ENCODE measurements around the gene ZBTB16.

The ZBTB16 gene

GRCh38 chr11:114188851-114189570 lies 129.5 kb downstream of the ZBTB16 start:
- DNase-seq: no peak

- DNase-seq: no peak
Observed at GRCh38 chr11:114190630-114191029, 131.1 kb downstream of the ZBTB16 start.

DNA sequence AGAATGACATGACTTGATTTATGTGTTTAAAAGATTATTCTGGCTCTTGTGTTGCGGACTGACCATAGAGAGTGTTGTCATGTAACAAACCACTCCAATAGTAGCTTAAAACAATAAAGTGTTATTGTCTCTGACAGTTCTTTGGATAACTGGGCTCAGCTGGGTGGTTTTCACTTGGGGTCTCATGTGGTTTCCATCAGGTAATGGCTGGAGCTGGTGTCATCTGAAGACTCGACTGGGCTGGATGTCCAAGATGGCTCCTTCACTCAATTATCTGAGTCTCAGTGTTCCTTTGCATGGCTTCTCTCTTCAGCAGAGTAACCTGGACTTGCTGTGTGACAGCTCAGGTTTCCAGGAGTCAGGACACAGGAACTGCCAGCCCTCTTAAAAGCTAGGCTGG lies 132.4 kb downstream of the ZBTB16 start:
- DNase-seq: no peak

DNA sequence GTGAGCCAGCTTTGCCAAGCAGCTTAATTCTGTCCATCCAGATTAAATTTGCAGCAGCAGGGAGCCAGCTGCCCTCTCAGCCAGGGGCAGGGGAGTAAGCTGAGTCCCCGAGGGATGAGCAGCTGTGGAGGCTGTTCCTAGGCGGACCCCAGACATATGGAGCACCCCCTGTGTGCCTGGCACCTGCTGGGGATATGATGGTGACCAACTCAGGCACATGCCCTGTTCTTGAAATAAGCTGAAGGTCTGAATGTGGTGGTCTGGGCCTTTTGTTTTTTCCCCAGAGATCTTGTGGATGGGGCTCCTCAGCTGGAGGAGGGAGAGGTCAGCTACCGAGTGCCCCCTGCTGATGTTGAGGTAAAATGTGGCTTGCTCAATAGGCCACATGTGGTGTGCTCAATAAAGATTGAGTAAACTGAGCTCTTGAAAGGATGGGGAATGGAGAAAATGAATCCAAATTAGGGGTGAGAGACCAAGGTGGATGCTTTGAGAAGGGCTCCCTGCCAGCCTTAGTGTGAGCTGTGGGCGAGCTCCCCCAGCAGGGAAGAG lies 133.4 kb downstream of the ZBTB16 start:
- no peak for DNase-seq

DNA sequence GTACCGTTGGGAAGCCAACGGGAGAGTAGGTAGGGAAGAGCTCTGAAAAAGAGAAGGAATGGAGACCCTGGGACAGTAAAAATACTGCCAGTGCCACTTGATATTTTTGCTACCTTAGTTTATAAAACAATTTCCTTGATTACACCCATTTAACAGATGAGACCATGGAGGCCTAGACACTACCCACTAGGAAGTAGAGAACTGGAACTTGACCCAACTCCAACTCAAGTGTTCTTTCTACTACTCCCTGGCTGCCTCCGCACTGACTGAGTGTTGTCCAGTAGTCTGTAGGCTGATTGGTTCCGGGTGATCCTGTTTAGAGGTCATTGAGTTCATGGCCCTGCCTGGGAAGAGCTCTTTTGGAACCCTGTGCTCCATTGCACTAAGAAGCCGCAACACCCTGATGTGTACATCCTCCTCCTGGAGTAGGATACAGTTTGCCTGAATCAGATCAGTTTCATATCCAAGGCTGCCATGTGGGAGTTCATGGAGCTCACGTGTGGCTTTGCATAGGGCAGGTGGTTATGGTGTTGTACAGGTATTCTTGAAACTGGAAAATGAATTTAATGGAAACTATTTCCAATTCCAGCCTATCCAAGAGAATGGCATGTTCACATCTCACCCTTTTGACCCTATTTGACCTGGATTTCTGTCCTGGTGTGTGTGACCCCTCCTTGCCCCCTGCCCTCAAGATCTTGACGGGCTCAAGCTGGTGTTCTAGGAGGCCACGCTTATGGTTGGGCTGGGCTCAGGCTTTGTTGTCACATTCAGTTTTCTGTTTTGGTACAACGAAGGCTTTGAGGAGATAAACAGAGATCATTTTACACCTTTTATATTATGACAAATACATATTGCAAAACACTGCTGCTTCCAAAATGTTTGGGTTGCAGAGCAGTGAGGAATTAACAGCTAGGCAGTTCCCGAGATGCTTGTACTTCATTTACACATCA lies 134.5 kb downstream of the ZBTB16 start:
- DNase-seq: no peak

DNA sequence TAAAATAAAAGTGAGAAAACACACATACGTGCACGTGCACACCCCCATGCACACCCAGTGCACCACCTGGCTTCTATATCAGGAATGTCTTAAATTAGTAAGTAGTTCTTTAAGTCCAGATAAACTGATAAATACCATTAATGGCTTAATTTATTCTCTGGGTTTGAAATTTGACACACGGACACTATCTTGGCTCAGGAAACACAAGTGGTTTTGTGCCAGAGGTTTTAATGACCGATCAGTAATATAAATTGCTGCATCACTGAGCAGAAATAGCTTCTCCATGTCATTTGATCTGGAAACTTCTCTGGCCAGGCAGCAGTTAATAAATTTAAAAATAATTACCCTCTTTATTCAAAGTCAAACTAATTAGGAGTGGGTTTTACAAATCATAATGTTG lies 135.2 kb downstream of the ZBTB16 start:
- no peak for DNase-seq

DNA sequence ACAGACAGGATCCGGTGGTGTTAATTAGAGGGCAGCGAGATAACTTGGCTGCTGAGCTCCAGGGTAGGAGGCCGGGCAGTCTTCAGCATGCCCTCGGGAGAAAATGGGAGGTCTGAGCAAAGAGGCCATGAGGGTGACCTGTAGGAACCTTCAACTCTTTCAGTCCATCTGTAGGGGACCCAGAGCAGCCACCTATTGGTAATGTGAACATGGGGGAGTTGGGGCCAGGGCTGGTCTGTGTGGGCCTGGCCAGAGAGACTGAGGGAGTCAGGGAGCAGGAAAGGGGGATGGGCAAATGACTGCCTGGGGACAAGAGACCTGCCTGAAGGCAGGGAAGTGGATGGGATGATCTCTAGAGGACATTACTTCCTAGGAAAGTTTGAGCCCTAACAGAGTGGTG lies 135.6 kb downstream of the ZBTB16 start:
- no peak for DNase-seq

DNA sequence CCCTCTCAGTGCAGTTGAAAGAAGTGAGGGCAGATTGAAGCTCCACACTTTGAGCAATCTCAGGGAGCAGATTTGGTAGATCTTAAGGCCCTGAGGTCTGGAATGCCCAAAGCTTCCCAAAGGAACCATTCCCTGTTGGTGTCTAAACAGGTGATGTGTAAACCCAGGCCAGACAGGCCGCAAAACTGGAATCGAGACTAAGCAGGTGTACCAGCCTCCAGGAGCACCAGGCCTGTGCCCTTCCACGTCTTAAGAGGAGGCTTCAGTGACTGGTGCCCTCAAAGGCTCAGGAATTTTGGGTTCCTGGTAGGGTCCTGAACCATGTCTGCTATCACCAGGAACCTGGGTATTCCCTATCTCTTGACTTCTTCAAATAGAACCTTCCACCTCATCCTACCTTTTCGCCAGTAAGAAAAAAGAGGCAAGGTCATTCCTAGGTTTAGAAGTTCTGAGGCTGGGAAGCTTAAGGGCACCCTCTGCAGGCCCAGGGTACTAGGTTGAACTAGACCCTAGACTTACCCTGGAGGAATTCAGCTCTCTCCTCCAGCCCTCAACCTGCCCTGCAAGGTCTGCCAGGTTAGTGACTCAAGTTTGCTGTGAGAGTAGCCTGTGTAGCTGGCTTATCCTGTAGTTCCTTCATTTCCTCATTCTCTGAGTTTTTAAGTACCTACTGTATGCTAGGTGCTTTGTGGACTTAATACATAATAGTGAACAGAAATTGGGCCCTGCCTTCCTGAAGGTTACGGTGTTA lies 136.6 kb downstream of the ZBTB16 start:
- no peak for DNase-seq

- DNase-seq: no peak
Observed at GRCh38 chr11:114196997-114197703, 137.6 kb downstream of the ZBTB16 start.

DNA sequence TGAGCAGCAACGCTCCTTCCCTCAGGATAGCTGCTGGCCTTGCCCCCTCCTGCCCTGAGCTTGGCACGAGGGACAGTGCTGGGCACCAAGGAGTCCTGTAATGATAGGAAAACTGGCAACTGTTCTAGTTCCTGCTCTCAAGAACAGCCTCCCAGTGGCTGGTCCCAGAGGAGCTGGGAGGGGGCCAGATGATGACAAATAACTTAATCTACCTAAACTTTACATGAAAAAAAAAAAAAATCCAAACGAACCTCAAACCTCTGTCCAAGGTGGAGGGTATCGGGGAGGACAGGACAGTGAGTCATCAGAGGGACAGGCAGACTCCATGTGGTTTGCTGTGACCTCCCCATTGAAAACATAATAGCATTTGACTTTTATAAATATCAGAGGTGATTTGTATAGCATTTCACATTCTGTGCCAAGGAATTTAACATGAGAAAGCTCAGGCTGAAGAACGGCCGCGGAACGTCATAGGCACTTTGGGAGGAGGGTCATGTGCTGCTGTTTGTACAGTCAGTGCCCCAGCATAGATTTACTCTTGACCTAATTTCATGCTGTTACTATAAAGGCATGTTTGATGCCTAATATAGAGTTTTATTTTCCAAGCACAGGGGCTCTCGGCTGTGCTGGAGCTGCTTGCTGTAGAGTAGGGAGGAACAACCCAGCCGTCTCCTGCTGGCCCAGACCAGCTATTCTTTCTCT lies 138.4 kb downstream of the ZBTB16 start:
- peak; percentile 71 for DNase-seq

DNA sequence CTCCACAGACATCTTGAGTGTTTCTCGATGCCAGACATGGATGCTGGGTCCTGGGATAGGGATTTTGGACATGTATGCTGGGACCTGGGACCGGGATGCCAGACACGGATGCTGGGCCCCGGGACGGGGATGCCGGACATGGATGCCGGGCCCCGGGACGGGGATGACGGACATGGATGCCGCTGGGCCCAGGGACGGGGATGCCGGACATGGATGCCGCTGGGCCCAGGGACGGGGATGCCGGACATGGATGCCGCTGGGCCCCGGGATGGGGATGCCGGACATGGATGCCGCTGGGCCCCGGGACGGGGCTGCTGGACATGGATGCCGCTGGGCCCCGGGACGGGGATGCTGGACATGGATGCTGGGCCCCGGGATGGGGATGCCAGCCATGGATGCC lies 139.5 kb downstream of the ZBTB16 start:
- DNase-seq: no peak

DNA sequence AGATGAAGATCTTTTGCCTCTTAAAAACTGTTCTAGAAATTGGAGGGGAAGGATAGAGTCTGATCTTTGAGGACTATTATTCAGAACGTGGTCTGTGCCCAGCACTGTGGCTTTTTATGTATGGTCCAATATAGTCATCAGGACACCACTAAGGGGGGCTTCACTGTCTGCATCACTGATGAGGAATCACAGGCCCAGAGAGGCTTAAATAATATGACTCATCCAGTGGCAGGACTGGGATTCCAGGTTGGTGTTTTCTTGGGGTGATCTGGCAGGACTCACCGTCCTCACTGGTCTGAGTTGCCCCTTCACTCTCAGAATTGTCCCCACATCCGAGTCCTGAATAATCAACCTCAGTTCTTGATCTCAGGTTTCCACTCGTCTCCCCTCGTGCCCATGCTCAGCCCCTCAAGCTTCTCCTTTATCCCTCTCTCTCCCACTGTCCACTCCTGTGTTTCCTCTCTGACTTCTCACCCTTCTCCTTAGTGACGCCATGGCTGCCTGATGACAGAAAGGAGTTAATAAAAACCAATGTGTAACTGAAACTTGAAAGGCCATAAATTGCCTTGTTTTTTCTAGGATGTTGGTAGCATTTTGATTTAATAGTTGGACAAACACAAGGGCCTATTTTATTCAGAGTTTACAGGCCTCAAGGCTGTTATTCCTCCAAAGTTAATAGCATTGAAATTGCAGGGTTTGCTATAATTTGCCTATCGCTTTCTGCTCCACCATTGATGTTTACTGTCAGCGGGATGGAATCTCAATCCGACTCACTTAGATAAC lies 141.0 kb downstream of the ZBTB16 start:
- DNase-seq: no peak

- DNase-seq: no peak
Observed at GRCh38 chr11:114201219-114201618, 141.7 kb downstream of the ZBTB16 start.

GRCh38 chr11:114202011-114202609 lies 142.6 kb downstream of the ZBTB16 start:
- DNase-seq: no peak

- DNase-seq: no peak
Observed at GRCh38 chr11:114207096-114207495, 147.6 kb downstream of the ZBTB16 start.

- no peak for DNase-seq
Observed at GRCh38 chr11:114208377-114208776, 148.9 kb downstream of the ZBTB16 start.

- DNase-seq: no peak
Observed at GRCh38 chr11:114209343-114209742, 149.8 kb downstream of the ZBTB16 start.

GRCh38 chr11:114209904-114210303 lies 150.4 kb downstream of the ZBTB16 start:
- no peak for DNase-seq

- no peak for DNase-seq
Observed at GRCh38 chr11:114211444-114212121, 152.1 kb downstream of the ZBTB16 start.

DNA sequence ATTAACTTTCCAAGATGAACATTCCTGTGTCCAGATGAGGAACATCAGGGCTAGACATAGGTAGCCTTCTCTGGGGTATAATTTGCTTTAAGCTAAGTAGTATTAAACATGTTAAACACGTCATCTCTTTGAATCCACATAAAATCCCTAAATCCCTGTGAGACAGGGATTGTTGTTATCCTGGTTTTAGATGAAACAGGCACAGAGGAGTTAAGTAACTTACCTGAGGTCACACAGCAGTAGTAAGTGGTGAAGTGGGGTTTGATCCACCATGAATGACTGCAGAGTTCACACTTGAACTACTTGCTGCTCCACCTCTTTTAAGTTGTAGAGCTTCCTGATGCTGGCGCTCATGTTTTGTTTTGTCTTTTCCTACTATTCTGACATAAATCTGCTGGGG lies 154.1 kb downstream of the ZBTB16 start:
- DNase-seq: no peak

All from fibroblast of skin of abdomen (primary cell).